ENCODE results near the gene TSPAN14.
A peak's percentile ranks its signal among the peaks of the same experiment; 100 is the strongest.
"Not testable (repeated sequence)": the region's sequence is repeated elsewhere in the genome, so short reads cannot be mapped to it uniquely, and the experiment has no call there.

Gene TSPAN14

GRCh38 chr10:80472234-80473095 is 18.4 kb downstream of the TSPAN14 start:
- DNase-seq = no peak

GRCh38 chr10:80473096-80473657 is 19.1 kb downstream of the TSPAN14 start:
- no peak for DNase-seq

- DNase-seq = peak; percentile 74
Measured at GRCh38 chr10:80473692-80474596, 19.8 kb downstream of the TSPAN14 start.

GRCh38 chr10:80474597-80474910 is 20.4 kb downstream of the TSPAN14 start:
- DNase-seq = no peak

GRCh38 chr10:80474941-80475340 is 20.8 kb downstream of the TSPAN14 start:
- no peak for DNase-seq

- DNase-seq = not testable (repeated sequence)
Measured at GRCh38 chr10:80475641-80476040, 21.5 kb downstream of the TSPAN14 start.

- DNase-seq = no peak
Measured at GRCh38 chr10:80476685-80477084, 22.6 kb downstream of the TSPAN14 start.

- peak; percentile 83 for DNase-seq
Measured at GRCh38 chr10:80477813-80478212, 23.7 kb downstream of the TSPAN14 start.

- not testable (repeated sequence) for DNase-seq
Measured at GRCh38 chr10:80480373-80480772, 26.3 kb downstream of the TSPAN14 start.

- DNase-seq = no peak
Measured at GRCh38 chr10:80480852-80481251, 26.7 kb downstream of the TSPAN14 start.

- DNase-seq = no peak
Measured at GRCh38 chr10:80484243-80484642, 30.1 kb downstream of the TSPAN14 start.

GRCh38 chr10:80484676-80485075 is 30.6 kb downstream of the TSPAN14 start:
- DNase-seq = no peak

GRCh38 chr10:80485076-80485945 is 31.2 kb downstream of the TSPAN14 start:
- no peak for DNase-seq

- no peak for DNase-seq
Measured at GRCh38 chr10:80485946-80486764, 32.0 kb downstream of the TSPAN14 start.

GRCh38 chr10:80486785-80487420 is 32.8 kb downstream of the TSPAN14 start:
- DNase-seq = no peak

- DNase-seq = no peak
Measured at GRCh38 chr10:80487421-80487785, 33.3 kb downstream of the TSPAN14 start.

- no peak for DNase-seq
Measured at GRCh38 chr10:80487791-80488538, 33.9 kb downstream of the TSPAN14 start.

GRCh38 chr10:80488539-80489066 is 34.5 kb downstream of the TSPAN14 start:
- no peak for DNase-seq

GRCh38 chr10:80489371-80490112 is 35.4 kb downstream of the TSPAN14 start:
- no peak for DNase-seq
